ENCODE data around the gene TMEM91. TPM values are rescaled to one million over a fixed set of nuclear protein-coding genes. Genes with fewer than 3 reads are reported as not detected.
A peak's percentile ranks its signal among the peaks of the same experiment; 100 is the strongest.

The TMEM91 gene
- total and polyA plus RNA-seq, 9 of the 15 experiments (the other 6 are each of a cell fraction or from before 2014, with no cell fraction given), result 1.2 to 5.2 (median 2.7) TPM

GRCh38 chr19:41363753-41364523, 12.4 kb upstream of the TMEM91 start, which contains the start of gene B9D2 (continued):
- TF ChIP-seq PYGO2 (tag; IDR thresholded peaks at IDR 0.05) (no peak), IRF1 (CRISPR knock-in tag; IDR thresholded peaks at IDR 0.05; ENCODE audit: borderline replicate concordance) (no peak), ELF4 (CRISPR knock-in tag; IDR thresholded peaks at IDR 0.05) (peak; percentile 72; the same call in 1 of the 2 replicates), PKNOX1 (IDR thresholded peaks at IDR 0.05) (peak; percentile 98), GTF2A2 (tag; IDR thresholded peaks at IDR 0.05) (no peak), POLR2AphosphoS2 (IDR thresholded peaks at IDR 0.05; ENCODE audit: low read length) (peak; percentile 92), E2F8 (IDR thresholded peaks at IDR 0.05; ENCODE audit: low read depth, partially characterized antibody) (no peak), SRSF3 (IDR thresholded peaks at IDR 0.05; ENCODE audit: insufficient read depth, low read length) (no peak), FOXK1 (CRISPR knock-in tag; IDR thresholded peaks at IDR 0.05; ENCODE audit: borderline replicate concordance) (no peak), ZBTB8A (IDR thresholded peaks at IDR 0.05; ENCODE audit: partially characterized antibody) (no peak), TCF15 (CRISPR knock-in tag; IDR thresholded peaks at IDR 0.05) (no peak), RAD51 (IDR thresholded peaks at IDR 0.05; ENCODE audit: borderline replicate concordance, low read depth) (no peak), RBM22 (IDR thresholded peaks at IDR 0.05; ENCODE audit: low read depth, low read length, poor library complexity, severe bottlenecking) (peak; percentile 81), ASH1L (IDR thresholded peaks at IDR 0.05; ENCODE audit: borderline replicate concordance, low read depth, partially characterized antibody) (no peak), HOMEZ (CRISPR knock-in tag; IDR thresholded peaks at IDR 0.05) (no peak), NRF1 (conservative IDR thresholded peaks at IDR 0.05 in 1 of 2, IDR thresholded peaks at IDR 0.05 in 1 of 2) (peak; percentile 99), ARHGAP35 (IDR thresholded peaks at IDR 0.05; ENCODE audit: partially characterized antibody) (no peak), THAP7 (CRISPR knock-in tag; IDR thresholded peaks at IDR 0.05) (peak; percentile 99), ATF7 (IDR thresholded peaks at IDR 0.05) (peak; percentile 80), FOSL1 (tag; conservative IDR thresholded peaks at IDR 0.05) (no peak), SP1 (CRISPR knock-in tag; IDR thresholded peaks at IDR 0.05) (peak; percentile 87)

Data from K562 (cell line).